HL-60/S4 (cell line): ENCODE measurements around the gene BRWD1.

Experiments used
- in situ Hi-C: fragments of 300-500 bp; cut with MboI; formaldehyde crosslinking; loops from 2 replicates; pipeline ENCODE4 v1.14.3; 2022; ENCODE audit warnings: low sequenced_read_pairs

Gene BRWD1

DNA sequence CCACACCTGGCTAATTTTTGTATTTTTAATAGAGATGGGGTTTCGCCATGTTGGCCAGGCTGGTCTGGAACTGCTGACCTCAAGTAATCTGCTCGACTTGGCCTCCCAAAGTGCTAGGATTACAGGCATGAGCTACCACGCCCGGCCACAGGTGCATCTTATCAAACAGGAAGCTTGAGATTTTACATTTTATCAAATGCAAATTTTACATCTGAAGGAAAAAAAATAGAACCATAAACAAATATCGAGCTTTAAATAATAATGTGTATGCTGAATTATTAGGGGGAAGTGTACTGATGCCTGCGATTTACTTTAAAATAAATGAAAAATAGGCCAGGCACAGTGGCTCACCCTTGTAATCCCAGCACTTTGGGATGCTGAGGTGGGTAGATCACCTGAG, 16.6 kb upstream of the BRWD1 start:
- in situ Hi-C loops: no loop called here

GRCh38 chr21:39327727-39328126, 14.3 kb upstream of the BRWD1 start:
- in situ Hi-C loops: no loop called here

DNA sequence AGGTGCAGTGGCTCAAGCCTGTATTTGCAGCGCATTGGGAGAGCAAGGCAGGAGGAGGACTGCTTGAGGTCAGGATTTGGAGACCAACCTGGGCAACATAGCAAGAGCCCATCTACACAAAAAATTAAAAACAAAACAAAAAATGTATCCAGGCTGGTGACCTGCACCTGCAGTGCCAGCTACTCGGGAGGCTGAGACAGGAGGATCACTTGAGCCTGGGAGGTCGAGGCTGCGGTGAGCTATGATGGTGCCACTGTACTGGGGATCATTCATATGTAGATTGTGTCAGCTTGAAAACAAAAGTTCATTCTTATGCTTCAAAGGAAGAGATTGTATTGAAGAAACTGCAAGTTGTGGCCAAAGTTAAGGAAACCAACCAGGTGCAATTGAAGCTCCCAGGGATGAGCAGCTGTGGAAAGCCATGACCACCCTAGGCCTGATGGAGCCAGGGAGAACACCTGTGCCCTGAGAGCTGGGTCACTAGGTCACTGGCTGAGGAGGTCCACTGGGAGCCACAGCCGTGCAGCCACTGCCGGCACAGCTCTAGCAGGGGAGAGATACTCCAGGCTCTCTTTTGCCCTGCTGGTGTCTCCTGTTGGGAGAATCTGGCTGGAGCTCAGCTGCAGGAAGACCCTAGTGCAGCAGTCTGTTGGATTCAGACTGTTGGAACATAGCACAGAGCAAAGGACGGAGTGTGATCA, 13.3 kb upstream of the BRWD1 start:
- in situ Hi-C loops: no loop called here

DNA sequence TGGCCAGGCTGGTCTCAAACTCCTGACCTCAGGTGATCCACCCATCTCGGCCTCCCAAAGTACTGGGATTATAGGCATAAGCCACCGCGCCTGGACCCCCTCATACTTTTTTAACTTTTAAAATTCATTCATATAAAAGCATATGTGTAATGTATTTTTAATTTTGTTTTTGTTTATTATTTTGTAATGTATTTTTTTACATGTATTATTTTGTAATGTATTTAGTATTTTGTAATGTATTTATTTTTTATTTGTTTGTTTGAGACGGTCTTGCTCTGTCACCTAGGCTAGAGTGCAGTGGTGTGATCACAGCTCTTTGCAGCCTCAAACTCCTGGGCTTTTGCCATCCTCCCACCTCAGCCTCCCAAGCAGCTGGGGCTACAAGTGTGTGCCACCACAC, 12.0 kb upstream of the BRWD1 start:
- in situ Hi-C loops: no loop called here

DNA sequence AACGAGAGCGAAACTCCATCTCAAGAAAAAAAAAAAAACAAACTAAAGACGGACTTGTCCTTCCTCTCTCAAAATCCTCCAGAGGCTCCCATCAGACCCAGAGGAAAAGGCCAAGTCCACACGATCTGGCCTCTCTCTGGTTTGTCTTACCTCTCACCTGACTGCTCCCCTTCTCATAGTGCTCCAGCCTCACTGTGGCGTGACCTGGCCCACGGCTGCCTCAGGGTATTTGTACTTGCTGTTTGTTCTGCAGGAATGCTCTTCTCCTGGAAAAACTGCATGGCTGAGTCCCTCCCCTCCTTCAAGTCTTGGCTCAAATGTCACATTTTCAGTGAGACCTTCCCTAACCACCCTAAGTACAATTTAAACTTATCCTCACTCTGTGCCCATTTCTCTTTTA, 8.0 kb upstream of the BRWD1 start:
- in situ Hi-C loops: no loop called here

DNA sequence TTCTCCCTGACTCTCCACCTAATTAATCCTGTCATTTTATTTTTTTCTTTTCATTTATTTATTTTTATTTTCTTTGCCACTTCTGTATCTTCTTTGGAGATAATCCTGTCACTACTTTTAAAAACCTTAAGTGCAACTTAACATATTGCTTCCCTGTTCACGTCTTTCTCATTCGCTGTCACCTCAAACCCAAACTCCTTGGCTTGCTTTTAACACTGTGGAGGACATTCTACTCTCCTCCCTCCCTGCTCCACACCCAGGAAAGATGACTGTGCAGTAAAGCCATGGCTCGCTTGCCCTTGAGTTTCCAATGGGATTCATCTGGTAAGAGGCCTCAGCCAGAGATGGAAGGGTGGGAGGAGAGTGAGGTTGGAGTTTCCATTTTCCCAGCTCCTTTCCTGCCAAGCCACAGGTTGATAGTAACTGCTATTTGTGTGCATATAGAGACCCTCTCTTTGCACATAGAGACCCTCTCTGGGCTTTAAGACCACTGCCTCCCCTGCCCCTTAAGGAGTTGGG, 6.4 kb upstream of the BRWD1 start:
- in situ Hi-C loops: no loop called here

DNA sequence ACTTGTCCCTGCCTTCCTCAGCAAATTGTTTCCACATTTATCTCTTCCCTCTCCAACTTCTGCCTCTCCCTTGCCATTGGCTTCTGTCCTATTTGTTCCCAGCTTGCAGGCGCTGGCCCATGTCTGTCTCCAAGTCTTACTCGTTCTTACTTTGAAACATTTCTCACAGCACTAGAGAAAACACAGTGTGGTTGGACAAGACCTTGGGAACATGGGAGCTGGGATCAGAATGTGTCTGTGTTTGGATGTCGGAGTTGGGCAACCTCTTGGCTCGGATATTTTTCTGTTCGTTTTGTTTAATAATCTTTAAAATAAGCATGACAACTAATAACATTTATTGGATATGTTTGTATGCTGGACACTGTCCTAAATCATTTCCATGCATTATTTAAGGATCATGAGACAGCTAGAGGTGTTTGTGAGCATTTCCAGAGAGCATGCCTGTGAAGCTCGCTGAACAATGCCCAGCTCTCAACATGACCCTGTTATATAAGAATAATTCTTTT, 5.9 kb upstream of the BRWD1 start:
- in situ Hi-C loops: no loop called here

DNA sequence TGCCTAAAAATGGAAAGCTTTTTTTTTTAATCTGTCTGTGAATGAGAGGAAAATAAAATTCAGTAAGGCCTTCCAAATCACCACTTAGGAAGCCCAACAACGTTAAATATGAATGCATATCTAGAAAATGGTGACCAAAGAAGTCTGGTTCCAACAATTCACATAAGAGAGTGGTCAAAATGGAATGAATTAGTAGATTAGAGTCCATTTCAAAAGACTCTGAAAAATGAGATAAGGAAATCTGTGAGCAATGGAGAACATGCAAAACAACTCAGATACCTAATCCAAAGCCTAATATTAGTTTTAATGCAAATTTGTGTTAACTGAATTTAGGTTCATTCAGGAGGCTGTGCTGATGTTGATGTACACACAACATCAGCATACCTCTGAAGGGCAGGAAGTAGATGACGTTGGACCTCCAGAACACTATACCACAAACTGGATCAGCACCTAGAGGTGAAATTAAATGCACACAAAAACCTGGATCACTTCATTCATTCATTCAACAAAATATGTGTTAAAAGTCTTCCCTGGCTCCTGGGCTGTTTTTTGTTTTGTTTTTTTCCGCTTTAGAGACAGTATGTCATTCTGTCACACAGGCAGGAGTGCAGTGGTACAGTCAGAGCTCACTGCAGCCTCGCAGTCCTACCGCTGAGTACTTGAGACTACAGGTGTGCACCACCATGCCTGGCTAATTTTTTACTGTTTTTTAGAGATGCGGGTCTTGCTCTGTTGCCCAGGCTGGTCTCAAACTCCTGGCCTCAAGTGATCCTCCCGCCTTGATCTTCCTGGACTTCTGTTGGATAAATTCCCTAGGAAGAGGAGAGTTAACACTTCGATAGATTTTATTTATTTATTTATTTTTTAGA, 4.9 kb upstream of the BRWD1 start:
- in situ Hi-C loops: no loop called here

DNA sequence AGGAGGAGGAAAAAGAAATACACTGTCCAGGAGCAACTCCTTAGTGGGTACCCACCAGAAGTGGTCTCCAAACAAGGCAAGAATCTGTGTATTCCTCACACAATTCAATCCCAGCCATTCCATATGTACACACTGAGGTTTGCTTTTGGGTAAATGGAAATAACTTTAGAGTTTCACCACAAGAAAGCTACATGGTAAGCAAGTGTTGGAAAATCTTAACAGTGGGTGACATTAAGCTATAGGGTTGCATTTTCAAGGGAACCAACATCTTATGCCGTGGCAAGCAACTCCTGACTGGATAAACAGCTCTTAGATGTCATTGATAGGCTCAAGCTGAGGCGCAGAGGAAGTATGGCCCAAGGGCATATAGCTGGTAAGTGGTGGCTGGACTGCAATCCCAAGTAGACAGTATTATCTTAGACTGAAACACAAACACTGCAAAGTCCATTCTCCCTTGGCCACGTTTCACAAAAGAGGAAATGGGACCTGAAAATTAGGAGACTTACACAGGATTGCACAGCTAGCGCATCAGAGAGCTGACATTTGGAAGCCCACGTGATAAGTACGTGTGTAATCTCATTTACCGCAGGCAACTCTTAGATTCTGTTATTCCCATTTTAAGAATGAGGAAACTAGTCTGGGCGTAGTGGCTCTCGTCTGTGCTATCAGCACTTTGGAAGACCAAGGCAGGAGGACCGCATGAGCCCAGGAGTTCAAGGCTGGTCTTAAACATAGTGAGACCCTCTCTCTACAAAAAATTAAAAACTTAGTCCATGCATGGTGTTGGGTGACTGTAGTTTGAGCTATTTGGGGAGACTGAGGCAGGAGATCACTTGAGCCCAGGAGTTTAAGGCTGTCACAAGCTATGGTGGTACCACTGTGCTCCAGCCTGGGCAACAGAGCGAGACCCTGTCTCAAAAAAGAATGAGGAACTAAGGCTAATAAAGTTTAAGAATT, 4.0 kb upstream of the BRWD1 start:
- in situ Hi-C loops: no loop called here

DNA sequence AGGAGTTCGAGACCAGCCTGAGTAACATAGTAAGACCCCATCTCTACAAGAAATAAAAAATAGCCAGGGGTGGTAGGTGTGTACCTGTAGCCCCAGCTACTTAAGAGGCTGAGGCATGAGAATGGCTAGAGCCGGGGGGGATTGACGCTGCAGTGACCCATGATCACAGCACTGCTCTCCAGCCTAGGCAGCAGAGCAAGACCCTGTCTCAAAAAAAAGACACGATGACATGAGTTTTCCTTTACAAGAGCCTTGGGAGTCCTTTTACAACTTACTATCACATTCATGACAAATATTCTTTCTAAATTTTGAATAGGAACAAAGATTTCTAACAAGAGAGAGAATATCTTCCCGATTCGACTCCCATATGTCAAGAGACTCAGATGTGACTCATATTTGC, 3.3 kb upstream of the BRWD1 start:
- in situ Hi-C loops: no loop called here

GRCh38 chr21:39315603-39316445, 2.4 kb upstream of the BRWD1 start:
- in situ Hi-C loops: no loop called here

DNA sequence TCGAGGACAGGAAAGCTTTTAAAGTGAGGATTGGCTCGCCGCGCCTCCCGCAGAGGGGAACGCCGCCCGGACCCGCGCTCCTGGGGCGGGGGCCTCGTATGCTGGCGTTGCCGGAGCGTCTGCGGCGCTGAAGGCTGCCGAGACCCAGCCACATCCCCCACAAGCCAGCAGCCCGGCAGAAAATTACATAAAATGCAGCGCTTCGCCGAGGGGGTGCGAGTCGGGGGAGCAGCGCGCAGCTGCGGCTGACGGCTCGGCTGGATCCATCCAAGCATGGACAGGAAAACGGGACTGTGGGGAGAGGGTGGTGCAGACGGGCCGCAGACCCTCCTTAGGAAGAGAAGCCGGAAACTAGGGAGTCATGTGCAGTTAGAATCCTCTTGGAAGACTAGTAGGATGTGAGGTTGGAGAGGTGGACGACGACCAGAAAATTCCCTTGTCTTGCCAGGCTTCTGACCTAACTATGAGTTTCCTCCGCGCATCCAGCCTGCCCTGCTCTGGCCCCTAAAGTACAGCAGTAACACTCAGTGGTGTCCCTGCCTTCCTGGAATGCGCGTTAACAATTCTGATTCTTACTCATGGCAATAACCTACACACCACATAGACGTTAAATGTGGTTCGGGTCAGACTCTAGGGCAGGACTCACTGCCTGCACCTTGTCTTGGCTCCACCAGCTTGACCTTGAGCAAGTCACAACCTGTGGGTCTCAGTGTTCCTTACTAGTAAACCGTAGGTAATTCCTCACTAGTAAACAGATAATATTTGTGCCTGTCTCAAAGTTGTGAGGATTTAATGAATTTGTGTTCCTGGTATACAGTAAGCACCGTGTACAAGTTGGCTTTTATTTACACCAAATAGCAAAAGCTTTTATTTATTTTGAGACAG, 953 bp upstream of the BRWD1 start:
- in situ Hi-C loops: no loop called here

DNA sequence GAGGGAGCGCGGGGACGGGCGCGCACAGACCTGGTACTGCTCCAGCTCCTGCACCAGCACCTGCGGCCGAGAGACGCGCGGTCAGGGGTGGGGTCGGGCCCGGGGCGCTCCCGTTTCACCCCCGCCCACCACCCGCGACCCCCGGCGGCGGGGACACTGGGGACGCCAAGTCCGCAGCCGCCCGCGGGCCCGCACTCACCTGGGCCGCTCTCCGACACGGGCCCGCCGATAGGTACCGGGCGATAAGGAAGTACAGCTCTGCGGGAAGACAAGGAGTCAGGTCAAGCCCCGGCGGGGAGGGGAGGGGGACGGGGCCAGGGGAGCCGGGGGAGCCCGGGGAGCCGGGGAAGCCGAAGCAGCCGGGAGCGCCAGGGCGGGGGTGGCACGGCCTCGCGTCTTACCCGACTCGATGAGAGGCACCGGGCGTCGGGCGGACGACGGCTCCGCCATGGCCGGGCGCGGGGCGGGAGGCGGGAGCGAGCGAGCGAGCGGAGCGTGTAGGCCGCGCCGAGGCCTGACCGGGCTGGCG, 326 bp downstream of the BRWD1 start:
- in situ Hi-C loops: no loop called here

DNA sequence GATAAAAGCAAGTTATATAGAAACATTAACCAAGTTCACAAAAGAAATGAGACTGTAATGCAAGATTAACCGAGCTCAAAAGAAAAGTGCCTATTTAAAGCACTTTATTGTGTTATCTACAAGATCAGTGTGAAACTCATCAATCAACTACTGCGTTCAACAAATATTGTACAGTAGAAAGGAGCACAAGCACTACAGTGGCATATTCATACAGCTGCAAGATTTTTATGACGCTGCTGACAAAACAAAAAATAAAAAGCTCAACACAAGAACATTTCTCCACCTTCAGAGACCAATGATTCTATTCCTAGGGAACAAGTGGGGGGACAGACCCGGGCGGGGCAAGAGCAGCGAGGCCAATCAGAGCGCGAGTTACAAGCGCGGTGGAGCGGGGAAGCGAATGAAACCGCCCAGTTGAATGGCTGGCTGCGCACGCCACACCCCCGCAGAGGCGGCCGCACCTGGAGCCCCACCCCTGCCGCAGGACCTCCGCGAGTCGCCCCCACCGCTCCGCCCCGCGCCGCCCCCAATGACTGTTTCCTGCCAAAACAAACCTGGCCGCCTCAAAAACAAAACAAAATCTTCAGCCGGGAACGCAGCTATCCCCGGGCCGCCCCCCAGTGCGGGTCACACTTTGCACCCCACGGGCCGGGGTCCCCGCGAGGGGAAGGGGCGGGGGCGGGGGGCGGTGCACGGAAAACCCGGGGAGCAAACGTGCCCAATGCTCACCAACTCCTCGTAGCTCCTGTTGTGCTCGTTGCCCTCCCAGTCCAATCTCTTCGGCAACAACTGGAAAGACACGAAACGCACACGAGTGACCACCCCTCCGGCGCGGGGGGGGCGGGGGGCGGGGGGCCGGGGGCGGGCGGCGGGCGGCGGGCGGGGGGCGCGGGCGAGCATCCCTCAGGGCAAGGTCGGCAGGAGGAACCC, 1.1 kb downstream of the BRWD1 start:
- in situ Hi-C loops: no loop called here

- in situ Hi-C loops: no loop called here
Observed at GRCh38 chr21:39311164-39311563, 2.3 kb downstream of the BRWD1 start.

GRCh38 chr21:39307466-39307865, 6.0 kb downstream of the BRWD1 start:
- in situ Hi-C loops: no loop called here

GRCh38 chr21:39300587-39300986, 12.8 kb downstream of the BRWD1 start:
- in situ Hi-C loops: no loop called here

DNA sequence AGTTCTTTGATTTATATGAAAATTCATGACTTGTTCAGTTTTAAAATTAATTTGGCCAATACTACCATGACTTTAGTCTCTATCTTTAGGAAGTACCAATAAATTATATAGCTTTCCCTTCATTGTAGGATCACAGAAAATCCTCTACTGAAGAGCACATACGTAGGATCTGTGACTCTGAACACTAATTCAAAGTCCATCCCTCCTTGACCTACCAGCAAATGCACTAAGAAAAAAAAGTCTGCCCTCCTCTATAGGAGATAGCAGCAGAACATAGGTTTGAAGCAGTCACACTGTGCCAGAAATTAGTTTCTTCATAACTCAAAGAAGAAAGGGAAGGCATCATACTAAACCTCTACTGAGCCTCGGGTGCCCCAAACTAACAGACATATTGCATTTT, 16.5 kb downstream of the BRWD1 start:
- in situ Hi-C loops: no loop called here
